Activated CD8-positive, alpha-beta memory T cell treated with anti-CD3 and anti-CD28 coated beads for 1 hour (primary cell): Measurements from ENCODE around the gene PPP1R9B.

Experiments used
- DNase-seq, 2 donors: peaks; one replicate each; pipeline ENCODE4 v3.0.0-alpha.2; 2020; ENCODE audit warnings: low read depth in 1 of 2; ENCODE audit errors: extremely low read depth in 1 of 2

The PPP1R9B gene

GRCh38 chr17:50150354-50151040, at the start of gene PPP1R9B:
PPP1R9B (minus strand) TSS chr17:50150677; CDS start chr17:50150513, 164 bp downstream.
- DNase-seq, result no peak

GRCh38 chr17:50199803-50200456, 49.5 kb upstream of the PPP1R9B start:
- peak; percentile 35 to 63 for DNase-seq

- no peak for DNase-seq
Measured at GRCh38 chr17:50199211-50199802, 48.8 kb upstream of the PPP1R9B start.

- peak; percentile 30 to 31 for DNase-seq
Measured at GRCh38 chr17:50198026-50198669, 47.7 kb upstream of the PPP1R9B start.

DNA sequence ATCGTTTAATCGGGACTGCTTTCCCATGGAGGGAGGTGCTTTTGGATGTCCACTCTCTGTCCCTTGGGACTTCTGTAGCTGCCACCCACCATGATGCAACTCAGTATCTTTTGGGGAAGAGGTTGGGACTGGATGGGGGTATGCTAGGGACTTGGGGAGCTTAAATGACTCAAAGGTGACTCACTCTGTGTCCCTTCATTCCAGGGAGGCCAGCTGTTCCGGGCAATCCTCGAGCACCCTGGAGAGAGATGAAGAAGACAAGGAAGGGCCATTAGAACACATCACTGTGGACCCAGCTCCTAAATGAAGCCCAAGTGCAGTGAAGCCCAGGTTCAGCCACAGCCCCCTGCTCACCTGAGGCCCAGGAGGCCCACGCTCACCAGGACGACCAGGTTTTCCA, 46.3 kb upstream of the PPP1R9B start:
- no peak for DNase-seq

DNA sequence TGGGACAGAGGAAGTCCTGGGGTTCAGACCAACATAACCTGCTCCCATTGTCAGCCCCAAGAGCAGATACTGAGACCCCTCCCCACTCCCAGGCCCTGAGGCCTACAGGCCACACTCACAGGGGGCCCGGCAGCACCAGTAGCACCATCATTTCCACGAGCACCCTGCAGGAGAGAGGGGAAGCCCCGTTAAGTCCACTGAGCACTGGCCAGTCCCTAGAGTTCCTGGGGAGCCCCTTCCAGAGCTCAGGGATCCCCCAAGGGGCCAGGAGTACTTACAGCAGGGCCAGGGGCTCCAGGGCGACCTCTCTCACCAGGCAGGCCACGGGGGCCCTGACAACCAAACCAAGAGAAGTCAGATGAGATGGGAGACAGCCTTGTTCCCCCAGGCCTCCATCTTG, 45.6 kb upstream of the PPP1R9B start:
- DNase-seq, result no peak

GRCh38 chr17:50194934-50195865, 44.7 kb upstream of the PPP1R9B start:
- DNase-seq, result no peak

- DNase-seq, result no peak
Measured at GRCh38 chr17:50194140-50194933, 43.9 kb upstream of the PPP1R9B start.

- DNase-seq, result no peak
Measured at GRCh38 chr17:50192618-50193291, 42.3 kb upstream of the PPP1R9B start.

DNA sequence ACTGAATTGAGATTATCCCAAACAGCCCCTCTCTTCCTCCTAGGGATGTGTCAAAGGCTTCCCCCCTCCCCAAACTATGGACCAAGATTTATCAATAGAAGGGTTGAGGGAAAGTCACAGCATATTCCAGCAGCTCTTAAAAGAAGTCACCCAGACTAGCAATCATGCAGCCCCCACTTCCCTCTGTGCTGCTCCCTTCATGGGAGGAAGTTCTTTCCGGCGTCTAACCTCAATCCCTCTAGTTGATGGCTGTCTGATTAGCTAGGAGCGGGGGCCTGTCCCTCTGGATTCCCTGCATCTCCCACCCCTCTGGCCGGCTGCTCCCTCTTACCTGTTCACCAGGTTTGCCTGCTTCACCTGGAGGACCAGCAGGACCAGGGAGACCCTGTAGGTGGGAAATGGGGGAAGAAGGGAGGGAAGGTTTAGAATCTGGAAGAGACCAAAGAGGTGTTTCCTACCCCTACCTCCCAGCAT, 41.7 kb upstream of the PPP1R9B start:
- DNase-seq, result no peak

- no peak for DNase-seq
Measured at GRCh38 chr17:50191359-50192143, 41.1 kb upstream of the PPP1R9B start.

DNA sequence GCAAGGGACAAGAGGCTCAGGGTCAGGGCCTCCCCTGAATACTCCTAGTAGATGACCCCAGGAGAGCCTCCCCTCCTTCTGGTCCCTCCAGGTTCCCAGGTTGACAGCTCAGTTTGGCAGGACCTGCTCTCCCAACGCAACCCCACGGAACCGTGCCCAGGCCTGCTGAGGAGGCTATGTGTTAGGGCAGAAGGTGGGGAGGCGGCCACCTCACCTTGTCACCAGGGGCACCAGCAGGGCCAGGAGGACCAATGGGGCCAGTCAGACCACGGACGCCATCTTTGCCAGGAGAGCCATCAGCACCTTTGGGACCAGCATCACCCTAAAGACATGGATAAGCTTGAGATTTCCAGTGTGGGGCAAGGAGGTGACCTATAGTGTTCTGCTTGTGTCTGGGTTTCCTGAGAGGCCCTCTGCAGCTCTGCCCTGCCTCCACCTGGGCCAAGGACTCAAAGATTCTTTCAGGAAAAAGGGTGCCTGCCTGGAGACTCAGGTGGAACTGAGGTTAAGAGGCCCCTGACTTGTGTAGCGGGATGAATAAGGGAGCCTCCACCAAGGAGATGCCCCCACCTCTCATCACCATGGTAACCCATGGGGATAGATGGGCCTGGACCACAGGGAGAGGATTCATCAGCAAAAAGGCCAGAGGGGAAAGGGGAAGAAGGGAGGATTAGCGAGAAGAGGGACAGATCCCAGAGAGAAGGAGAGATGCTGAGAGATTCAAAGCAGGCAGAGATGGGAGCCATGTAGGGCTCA, 40.3 kb upstream of the PPP1R9B start:
- DNase-seq, result no peak

DNA sequence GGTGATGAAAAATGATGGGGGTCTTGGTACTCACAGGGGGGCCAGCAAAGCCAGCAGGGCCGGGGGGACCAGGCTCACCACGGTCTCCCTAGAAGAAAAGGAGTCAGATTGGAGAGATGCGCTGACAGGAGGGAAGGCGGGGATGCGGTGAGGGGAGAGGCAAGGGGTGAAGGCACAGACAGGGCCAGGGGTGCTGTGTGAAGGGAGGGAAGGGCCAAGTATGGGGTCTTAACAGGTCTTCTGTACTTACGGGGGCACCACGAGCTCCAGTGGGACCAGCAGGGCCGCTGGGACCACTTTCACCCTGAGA, 39.8 kb upstream of the PPP1R9B start:
- no peak for DNase-seq

DNA sequence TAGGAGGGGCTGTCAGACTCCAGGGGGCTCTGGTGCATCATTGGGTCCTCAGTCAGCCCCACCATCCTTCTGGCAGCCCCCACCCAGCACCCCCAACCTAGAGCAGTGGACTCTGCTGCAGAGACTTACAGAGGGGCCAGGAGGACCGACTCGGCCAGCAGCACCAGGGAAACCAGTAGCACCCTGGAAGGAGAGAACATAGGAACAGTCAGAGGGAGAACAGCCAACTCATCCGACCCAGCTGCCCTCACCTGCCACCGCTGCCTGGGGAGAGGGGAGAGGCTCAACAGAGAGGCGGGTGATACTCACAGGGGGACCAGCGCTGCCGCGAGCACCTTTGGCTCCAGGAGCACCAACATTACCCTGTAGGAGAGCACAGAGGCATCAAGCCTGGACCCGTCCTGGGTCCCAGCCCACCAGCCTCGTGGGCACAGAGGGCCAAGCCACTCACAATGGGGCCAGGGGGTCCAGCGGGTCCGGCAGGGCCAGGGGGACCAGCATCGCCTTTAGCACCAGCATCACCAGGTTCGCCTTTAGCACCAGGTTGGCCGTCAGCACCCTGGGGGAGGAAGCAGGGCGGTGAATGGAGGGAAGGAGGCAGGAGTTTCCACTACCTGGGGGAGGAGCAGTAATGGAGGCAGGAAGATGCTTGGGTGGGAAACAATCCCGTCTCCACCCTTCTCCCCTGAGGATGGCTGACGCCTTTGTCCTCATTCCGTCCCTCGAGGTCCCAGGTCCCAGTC, 39.2 kb upstream of the PPP1R9B start:
- no peak for DNase-seq

- DNase-seq, result no peak
Measured at GRCh38 chr17:50188921-50189549, 38.6 kb upstream of the PPP1R9B start.

DNA sequence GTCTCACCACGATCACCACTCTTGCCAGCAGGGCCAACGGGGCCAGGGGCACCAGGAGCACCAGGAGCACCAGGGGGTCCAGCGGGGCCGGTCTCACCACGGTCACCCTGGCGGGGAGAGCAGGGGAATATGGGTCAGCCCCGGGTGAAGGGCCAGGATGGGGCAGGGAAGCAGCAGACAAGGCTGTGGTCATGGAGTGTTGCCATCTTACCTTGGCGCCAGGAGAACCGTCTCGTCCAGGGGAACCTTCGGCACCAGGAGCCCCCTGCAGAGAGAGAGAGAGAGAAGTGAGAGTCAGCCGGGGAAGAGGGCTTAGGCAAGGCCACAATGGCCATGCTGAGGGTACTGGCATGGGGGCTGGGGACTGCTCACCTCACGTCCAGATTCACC, 38.0 kb upstream of the PPP1R9B start:
- no peak for DNase-seq
